Dermis blood vessel endothelial cell (primary cell): Measurements from ENCODE around the gene ACO1. TPM values are rescaled to one million over a fixed set of nuclear protein-coding genes. Genes with fewer than 3 reads are reported as not detected.
A peak's percentile ranks its signal among the peaks of the same experiment; 100 is the strongest.
"Not testable (repeated sequence)": the region's sequence is repeated elsewhere in the genome, so short reads cannot be mapped to it uniquely, and the experiment has no call there.

Source experiments
- DNase-seq: peaks from one replicate; pipeline ENCODE4 v3.0.0; 2010
- total RNA-seq: library from RNA; depleted of rRNA; stranded (reverse); fragments of >200 nt; gene quantifications from 2 replicates; pipeline ENCODE4 v1.2.3, GENCODE V29; 2014

ACO1 gene
- 61.8 and 73.3 TPM in 2 replicates for total RNA-seq

DNA sequence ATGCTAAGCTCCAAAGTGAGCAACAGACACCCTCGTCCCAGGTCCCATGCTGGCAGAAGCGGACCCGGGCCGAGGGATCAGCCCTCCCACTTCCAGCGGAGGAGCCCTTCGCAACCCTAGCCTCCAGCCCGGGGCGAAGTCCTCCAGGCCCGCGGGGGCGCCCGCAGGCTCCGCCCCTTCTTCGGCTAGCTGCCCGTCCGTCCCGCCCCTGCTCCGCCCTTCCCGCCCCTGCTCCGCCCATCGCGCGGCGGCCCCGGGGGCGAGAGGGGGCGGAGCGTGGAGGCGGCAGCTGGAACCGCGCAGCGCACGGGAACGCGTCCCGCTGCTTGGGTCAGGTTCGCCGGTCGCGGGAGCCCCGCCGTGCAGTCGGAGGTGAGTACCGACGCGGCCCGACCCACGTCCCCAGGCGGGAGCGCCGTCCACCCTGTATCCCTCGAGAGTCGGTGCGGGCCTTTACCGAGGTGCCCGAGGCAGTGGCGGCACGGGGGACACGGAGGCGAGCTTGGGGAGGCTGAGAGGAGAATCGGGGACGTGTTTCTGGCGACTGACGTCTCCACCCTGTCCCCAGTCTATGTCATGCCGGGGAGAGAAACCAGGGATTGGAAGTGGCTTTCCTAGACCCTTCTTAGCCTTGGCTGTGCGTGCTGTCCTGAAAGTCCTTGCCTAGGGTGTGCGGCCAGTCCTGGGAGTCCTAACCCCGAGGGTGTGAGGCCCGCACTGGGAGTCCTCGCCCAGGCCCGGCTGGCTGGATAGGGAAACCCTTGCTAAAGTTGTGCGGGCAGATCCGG lies at the start of gene ACO1:
Gene ACO1, plus strand, starts transcription at position 280 of the 788 bp plus-strand sequence. CDS start 20,864 bp downstream, outside the sequence.
- DNase-seq: peak; percentile 93

- no peak for DNase-seq
Observed at GRCh38 chr9:32334916-32335895, 49.2 kb upstream of the ACO1 start.

- no peak for DNase-seq
Observed at GRCh38 chr9:32339424-32339823, 45.0 kb upstream of the ACO1 start.

GRCh38 chr9:32340361-32340760 lies 44.1 kb upstream of the ACO1 start:
- no peak for DNase-seq

DNA sequence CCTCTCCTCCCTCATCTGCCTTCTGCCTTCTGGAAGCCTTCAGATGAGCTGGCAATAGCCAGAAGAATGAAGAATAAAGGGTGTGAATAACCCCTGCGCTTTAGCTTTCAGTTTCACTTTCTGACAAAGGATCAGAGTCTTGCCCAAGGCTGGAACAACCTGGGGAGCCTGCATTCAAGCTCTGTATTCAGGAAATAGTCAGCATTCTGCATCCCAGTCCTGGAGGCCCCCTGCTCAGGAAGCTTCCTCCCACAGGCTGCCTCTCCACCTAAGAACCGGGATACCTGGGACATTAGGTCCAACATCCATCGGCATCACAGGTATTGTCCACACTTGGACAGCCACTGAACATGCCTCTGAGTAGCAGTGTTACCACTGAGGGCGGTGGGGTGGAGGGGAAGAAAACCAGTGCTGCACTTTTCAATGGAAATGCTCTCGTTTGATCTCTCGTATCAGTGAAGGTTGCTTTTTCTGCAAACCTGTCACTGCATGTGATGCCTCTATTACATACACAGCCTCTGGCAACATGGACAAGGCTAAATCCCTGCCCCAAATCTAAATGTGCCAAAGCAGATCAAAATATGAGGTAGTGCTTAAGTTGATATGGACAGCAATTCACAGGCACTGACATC lies 39.8 kb upstream of the ACO1 start:
- peak; percentile 33 for DNase-seq

- DNase-seq: no peak
Observed at GRCh38 chr9:32345243-32345642, 39.2 kb upstream of the ACO1 start.

GRCh38 chr9:32347571-32347970 lies 36.9 kb upstream of the ACO1 start:
- no peak for DNase-seq

DNA sequence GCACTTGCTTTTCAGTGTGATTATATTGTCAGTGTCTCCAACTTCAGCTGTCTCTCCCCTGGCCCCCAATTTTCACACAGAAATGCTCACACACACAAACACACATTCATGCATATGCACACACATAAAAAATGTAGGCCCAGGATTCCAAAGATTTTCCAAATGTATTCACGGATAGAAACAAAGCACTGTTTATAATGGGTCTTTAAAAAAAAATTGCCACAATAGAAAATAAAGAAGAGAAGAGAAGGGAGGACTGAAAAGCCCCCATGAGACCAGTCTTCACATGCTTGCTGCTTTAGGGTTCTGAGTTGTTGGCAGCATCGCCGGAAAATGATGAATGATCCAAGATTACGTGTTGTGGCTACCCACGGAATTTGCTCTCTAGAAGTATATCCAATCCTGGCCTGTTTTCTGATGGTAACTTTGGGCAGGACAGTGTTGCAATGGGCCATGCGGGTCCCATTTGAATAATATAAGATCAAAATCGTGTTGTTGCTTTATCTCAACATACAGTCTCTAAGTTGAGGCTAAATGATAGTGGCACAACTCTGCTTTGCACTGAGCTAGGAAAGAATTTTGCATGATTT lies 36.2 kb upstream of the ACO1 start:
- DNase-seq: no peak

- no peak for DNase-seq
Observed at GRCh38 chr9:32349013-32349412, 35.4 kb upstream of the ACO1 start.

DNA sequence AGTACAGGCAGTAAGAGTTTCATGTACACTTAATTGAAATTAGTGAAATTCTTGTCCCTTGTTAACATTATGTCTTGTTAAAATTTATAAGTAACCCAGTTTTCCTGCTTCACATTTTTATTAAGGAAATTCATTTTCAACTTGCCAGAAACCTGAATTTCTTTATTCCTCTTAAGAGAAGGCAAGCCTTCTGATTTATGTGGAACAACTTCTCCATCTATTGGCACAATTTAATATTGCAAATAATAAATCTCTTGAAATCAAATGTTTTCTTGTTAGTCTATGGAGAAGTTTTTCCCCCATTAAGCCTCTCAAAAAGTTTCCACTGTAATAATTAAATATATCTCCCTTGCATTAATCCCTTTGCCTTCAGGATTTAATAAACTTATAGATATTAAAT lies 33.8 kb upstream of the ACO1 start:
- peak; percentile 38 for DNase-seq

GRCh38 chr9:32351845-32352244 lies 32.6 kb upstream of the ACO1 start:
- peak; percentile 7 for DNase-seq

- DNase-seq: not testable (repeated sequence)
Observed at GRCh38 chr9:32353476-32353875, 31.0 kb upstream of the ACO1 start.

DNA sequence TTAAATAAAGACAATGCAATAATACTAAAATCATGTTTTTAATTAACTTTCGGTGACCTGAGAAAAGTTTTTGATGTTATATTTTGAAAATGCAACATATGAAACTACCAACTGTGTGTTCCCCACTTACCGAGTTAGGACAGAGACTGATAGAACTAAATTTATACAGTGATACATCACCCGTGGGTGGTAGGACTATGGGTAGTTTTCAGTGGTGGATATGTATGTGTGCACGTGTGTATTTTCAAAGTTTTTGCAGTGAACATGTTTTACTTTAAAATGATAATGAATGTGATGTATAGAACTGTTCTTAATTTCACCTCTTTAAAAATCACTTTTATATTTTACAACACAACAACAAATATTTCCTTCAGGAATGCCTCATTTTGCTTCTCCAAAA lies 25.0 kb upstream of the ACO1 start:
- DNase-seq: no peak

DNA sequence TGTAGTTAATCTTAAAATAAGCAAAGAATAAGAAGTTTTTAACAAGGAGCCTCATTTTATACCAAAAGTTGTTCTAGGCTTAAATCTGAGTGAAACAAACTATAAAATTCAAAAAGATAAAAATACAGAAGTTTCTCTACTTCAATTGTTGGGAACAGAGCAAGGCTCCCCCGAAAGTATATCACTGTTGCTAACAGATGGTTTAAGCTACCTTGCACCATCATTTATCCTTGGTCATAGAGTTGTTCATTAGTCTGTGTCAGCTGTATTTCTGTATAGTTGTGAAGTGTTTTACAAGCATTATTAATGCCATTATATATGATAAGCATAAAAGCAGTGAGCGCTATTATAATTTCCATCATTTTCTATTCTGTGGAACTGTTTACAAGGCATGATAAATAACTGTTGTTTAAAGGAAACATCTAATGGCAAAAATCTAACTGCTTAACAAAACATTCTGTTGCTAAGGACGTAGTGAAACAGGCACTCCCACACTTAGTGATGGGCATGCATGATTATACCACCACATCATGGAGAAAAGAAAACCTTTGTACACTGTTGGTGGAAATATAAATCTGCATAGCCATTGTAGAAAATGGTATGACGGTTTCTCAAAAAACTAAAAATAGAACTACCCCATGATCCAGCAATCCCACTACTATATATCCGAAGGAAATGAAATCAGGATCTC lies 23.3 kb upstream of the ACO1 start:
- no peak for DNase-seq

GRCh38 chr9:32371279-32371678 lies 13.2 kb upstream of the ACO1 start:
- DNase-seq: no peak

- DNase-seq: no peak
Observed at GRCh38 chr9:32371679-32372078, 12.8 kb upstream of the ACO1 start.

DNA sequence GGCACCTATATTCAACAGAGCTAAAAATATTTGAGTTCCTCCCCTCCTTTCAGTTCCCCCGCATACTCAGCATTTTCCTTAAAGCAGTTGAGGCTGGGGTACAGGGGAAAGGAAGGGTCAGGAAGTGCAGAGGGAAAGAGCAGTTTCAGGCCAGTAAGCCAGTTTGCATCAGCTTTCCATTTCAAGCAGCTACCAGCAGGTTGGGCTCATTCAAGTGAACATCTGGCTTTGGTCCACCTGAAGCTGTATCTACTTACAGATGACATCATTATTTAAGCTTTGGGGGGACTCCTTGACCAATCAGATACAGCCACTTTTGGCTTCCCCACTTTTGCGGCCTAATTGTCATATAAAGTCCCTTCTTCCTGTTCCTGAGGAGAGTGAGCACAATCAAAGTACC lies 8.2 kb upstream of the ACO1 start:
- DNase-seq: no peak

- DNase-seq: peak; percentile 85
Observed at GRCh38 chr9:32378496-32378895, 5.9 kb upstream of the ACO1 start.

DNA sequence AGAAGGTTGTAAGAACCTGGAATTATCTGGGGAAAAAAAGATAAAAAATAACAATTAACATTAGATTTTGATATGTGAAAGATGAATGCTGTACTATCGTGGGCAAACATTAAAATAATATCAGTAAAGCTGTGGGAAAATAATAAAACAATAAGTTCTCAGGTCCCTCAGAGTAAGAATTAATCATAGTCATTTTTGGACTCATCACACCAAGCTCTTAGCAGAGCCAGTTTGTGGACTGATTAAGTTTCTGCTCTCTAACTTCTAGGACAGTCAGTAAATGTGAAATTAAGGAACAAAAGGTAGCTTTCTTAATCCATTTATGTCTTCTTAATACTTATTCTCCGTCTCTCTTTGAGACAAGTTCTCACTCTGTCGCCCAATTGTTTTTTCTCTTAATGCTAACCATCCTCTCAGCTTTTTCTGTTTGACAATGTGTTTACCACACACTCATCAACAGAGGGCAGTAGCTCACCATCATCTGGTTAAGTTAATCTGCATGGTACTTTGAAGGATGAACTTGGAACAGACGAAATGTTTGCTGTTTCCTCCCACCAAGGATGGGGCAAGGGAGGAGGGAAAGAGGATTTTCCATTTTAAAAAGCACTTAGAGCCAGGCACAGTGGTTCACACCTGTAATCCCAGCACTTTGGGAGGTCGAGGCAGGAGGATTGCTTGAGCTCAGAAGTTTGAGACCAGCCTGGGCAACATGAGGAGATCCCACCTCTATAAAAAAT lies 5.3 kb upstream of the ACO1 start:
- DNase-seq: peak; percentile 90

DNA sequence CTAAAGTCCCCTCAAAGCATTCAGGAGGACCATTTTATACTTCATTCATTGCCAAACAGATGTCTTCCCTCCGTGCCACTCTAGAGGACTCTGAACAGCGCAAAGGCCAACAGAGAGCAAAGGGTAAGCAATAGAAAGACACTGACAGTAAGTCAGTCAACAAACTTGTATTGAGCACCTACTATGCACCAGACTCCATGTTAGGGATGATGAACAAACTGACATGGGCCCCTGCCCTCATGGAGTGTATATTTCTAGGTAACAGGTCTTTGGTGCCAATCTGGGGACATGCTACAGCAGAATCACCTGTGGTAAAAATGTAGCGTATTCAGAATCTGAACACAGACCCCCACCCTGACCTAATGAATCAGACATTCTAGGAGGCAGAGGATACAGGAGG lies 3.5 kb upstream of the ACO1 start:
- no peak for DNase-seq

DNA sequence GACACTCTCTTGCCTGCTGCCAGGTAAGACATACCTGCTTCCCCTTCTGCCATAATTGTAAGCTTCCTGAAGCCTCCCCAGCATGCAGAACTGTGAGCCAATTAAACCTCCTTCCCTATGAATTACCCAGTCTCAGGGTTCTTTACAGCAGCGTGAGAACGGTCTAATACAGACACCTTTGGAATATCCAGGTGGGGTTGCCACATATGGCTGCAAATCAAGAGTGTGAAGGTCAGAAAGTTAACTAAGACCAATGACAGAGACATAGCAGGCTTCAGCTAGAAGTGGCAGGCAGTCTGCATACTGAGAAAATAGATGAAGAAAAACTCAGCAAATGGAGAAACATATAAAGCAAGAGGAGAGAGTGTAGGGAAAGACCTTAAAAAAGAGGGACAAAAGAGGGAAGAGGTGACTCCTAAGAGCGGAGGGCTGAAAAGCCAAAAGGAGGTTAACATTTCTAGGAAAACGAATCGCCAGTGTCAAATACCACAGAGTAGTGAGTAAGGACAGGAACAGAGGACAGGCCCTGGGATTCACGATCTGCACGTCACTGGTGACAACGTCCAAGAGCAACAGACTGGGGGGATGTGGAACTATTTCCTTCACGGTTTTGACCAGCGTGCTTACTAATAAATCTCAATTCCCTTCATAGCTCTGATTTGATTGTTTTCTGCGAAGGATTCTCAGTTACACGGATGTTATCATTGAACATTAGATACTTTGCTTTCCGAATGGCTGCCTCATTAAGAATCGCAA lies 1.7 kb upstream of the ACO1 start:
- no peak for DNase-seq
